Measurements from ENCODE around the gene DCLRE1C. TPM values are rescaled to one million over a fixed set of nuclear protein-coding genes. Genes with fewer than 3 reads are reported as not detected.
"Not testable (repeated sequence)": the region's sequence is repeated elsewhere in the genome, so short reads cannot be mapped to it uniquely, and the experiment has no call there.

The DCLRE1C gene
- polyA plus RNA-seq, 1 donor from 2014 or later = 7.5 TPM

- no peak overlapping the region for H3K27ac ChIP-seq (ENCODE audit: low read length)
- no peaks in the 10 kb centered on the region for H3K9me3 ChIP-seq (ENCODE audit: low read length)
- TF ChIP-seq EP300 (conservative IDR thresholded peaks at IDR 0.05; ENCODE audit: poor library complexity, severe bottlenecking) (no peak), TAF1 (IDR thresholded peaks at IDR 0.05; ENCODE audit: low read depth) (no peak), REST (IDR thresholded peaks at IDR 0.05; ENCODE audit: borderline replicate concordance) (no peak)
- H3F3A ChIP-seq (ENCODE audit: insufficient read depth, low read length, poor library complexity, severe bottlenecking) = no peaks in the 10 kb centered on the region
- no peak overlapping the region for H3K4me2 ChIP-seq (ENCODE audit: low read length)
- no peaks in the 10 kb centered on the region for H3K79me2 ChIP-seq (replicated peaks; ENCODE audit: insufficient read depth, low read length)
- H4K20me1 ChIP-seq (ENCODE audit: insufficient read depth) = no peaks in the 10 kb centered on the region
- H3K4me3 ChIP-seq (ENCODE audit: low read length) = no peak overlapping the region
- H3K9ac ChIP-seq (ENCODE audit: low read length) = no peak overlapping the region
- peaks cover 6% of the 10 kb centered on the region for H3K36me3 ChIP-seq (ENCODE audit: insufficient read depth, low read length)
- H3K9me2 ChIP-seq (ENCODE audit: insufficient read depth, low read length) = no peaks in the 10 kb centered on the region
- no peaks in the 10 kb centered on the region for H3K27me3 ChIP-seq (ENCODE audit: insufficient read depth, low read depth, low read length)
- no peak overlapping the region for H2AFZ ChIP-seq (ENCODE audit: low read depth, low read length)
Measured at GRCh38 chr10:14947268-14947667, 6.6 kb downstream of the DCLRE1C start.

- Histone ChIP-seq H3K4me3 (ENCODE audit: low read length) (no peak overlapping the region), H3K9ac (ENCODE audit: low read length) (no peak overlapping the region), H3K9me3 (ENCODE audit: low read length) (no peaks in the 10 kb centered on the region), H3K27me3 (ENCODE audit: insufficient read depth, low read depth, low read length) (no peaks in the 10 kb centered on the region), H4K20me1 (ENCODE audit: insufficient read depth) (no peaks in the 10 kb centered on the region), H3K9me2 (ENCODE audit: insufficient read depth, low read length) (no peaks in the 10 kb centered on the region), H3F3A (ENCODE audit: insufficient read depth, low read length, poor library complexity, severe bottlenecking) (no peaks in the 10 kb centered on the region), H3K36me3 (ENCODE audit: insufficient read depth, low read length) (peaks cover 6% of the 10 kb centered on the region), H3K4me2 (ENCODE audit: low read length) (no peak overlapping the region), H3K27ac (ENCODE audit: low read length) (no peak overlapping the region), H3K79me2 (replicated peaks; ENCODE audit: insufficient read depth, low read length) (no peaks in the 10 kb centered on the region), H2AFZ (ENCODE audit: low read depth, low read length) (no peak overlapping the region)
- TF ChIP-seq POLR2AphosphoS5 (IDR thresholded peaks at IDR 0.05) (no peak), MXI1 (conservative IDR thresholded peaks at IDR 0.05; ENCODE audit: poor library complexity, severe bottlenecking) (no peak), EZH2 (IDR thresholded peaks at IDR 0.05; ENCODE audit: borderline replicate concordance, insufficient read depth, low read length, poor library complexity, severe bottlenecking) (no peak), TAF1 (IDR thresholded peaks at IDR 0.05; ENCODE audit: low read depth) (no peak), EP300 (conservative IDR thresholded peaks at IDR 0.05; ENCODE audit: poor library complexity, severe bottlenecking) (no peak), REST (IDR thresholded peaks at IDR 0.05; ENCODE audit: borderline replicate concordance) (no peak), CTCF (IDR thresholded peaks at IDR 0.05; ENCODE audit: poor library complexity, severe bottlenecking) (no peak), SMC3 (conservative IDR thresholded peaks at IDR 0.05; ENCODE audit: poor library complexity) (no peak), RAD21 (conservative IDR thresholded peaks at IDR 0.05) (no peak)
Measured at GRCh38 chr10:14945108-14945507, 8.8 kb downstream of the DCLRE1C start.

GRCh38 chr10:14942950-14943338 lies 11.0 kb downstream of the DCLRE1C start:
- H3K36me3 ChIP-seq (ENCODE audit: insufficient read depth, low read length); H3K27ac ChIP-seq (ENCODE audit: low read length); H3K4me2 ChIP-seq (ENCODE audit: low read length): not testable (repeated sequence)

GRCh38 chr10:14942147-14942949 lies 11.5 kb downstream of the DCLRE1C start:
- H3K27ac ChIP-seq (ENCODE audit: low read length); H2AFZ ChIP-seq (ENCODE audit: low read depth, low read length); H3K4me3 ChIP-seq (ENCODE audit: low read length); H3K27me3 ChIP-seq (ENCODE audit: insufficient read depth, low read depth, low read length); H3F3A ChIP-seq (ENCODE audit: insufficient read depth, low read length, poor library complexity, severe bottlenecking); H4K20me1 ChIP-seq (ENCODE audit: insufficient read depth); H3K9me2 ChIP-seq (ENCODE audit: insufficient read depth, low read length); H3K79me2 ChIP-seq (replicated peaks; ENCODE audit: insufficient read depth, low read length); H3K9me3 ChIP-seq (ENCODE audit: low read length); H3K36me3 ChIP-seq (ENCODE audit: insufficient read depth, low read length); H3K9ac ChIP-seq (ENCODE audit: low read length); H3K4me2 ChIP-seq (ENCODE audit: low read length): not testable (repeated sequence)

More at GRCh38 chr10:14942950-14943338, 11.0 kb downstream of the DCLRE1C start:
- not testable (repeated sequence) for H3K9me3 ChIP-seq (ENCODE audit: low read length); H3K9ac ChIP-seq (ENCODE audit: low read length); H3F3A ChIP-seq (ENCODE audit: insufficient read depth, low read length, poor library complexity, severe bottlenecking); H3K27me3 ChIP-seq (ENCODE audit: insufficient read depth, low read depth, low read length); H3K9me2 ChIP-seq (ENCODE audit: insufficient read depth, low read length); H3K4me3 ChIP-seq (ENCODE audit: low read length); H3K79me2 ChIP-seq (replicated peaks; ENCODE audit: insufficient read depth, low read length); H2AFZ ChIP-seq (ENCODE audit: low read depth, low read length); H4K20me1 ChIP-seq (ENCODE audit: insufficient read depth)

All from neural cell (in vitro differentiated cells).